ENCODE measurements around the gene DNAI4.
"Not testable (repeated sequence)": the region's sequence is repeated elsewhere in the genome, so short reads cannot be mapped to it uniquely, and the experiment has no call there.

DNAI4 gene

DNA sequence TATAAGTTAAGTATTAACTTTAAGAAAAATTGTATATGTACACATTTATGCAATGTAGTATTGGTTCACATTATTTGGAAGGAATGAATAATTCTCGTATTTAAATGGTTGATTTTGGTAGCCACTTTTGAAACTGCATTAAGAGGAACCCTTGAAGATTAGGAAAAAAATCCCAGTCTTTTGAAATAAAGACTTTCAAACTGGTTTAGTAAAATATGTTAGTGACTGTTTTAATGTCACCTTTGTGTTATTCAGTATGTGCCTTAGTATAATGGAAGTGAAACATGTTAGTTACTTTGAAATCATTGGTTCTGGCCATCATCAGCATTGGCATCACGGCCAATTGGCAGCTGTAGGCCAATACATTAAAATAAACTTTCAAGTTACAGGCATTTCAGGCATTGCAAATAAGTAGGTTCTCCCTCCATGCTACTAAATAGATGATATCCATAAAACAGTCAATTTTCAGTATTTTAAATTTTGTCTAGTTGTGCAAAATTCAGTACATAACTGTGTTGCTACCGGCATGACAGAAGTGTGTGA, 4.6 kb upstream of the DNAI4 start:
- DNase-seq (ENCODE audit: low read depth): no peak

DNA sequence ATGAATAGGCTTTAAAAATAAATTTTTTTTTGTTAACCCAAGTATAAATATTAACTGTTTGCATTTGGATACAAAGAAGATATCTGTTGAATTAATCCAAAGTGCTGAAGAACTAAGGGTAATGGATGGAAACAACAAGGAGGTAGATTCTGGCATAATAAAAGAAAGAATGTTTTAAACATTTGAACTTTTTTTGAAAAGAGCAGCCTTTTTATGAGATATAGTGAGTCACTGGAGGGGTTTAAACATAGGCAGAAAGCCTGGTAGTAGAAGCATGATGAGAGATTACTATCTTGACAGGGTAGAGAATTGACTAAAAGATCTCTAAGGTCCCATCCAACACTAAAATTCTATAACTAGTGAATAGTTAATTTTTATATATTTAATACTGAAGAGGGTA, 2.9 kb upstream of the DNAI4 start:
- DNase-seq (ENCODE audit: low read depth): no peak

DNA sequence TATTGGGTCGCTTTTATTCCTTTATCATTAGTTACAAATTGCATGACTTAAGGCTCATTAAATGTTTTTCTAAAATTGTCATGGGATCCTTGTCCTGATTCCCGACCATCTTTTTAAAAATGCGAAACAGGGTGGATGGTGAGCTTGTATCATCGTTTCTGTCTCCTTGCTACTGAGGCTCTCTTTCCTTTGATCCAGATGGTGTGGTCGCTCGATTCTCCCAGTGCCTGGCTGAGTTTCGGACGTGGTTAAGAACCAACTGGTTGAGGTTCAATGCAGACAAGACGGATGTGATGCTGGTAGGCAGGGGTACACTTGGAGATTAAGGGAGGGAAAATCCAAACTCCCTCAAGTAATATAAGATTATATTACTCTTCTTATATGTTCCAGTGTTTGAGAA, 1.3 kb upstream of the DNAI4 start:
- no peak for DNase-seq (ENCODE audit: low read depth)

DNA sequence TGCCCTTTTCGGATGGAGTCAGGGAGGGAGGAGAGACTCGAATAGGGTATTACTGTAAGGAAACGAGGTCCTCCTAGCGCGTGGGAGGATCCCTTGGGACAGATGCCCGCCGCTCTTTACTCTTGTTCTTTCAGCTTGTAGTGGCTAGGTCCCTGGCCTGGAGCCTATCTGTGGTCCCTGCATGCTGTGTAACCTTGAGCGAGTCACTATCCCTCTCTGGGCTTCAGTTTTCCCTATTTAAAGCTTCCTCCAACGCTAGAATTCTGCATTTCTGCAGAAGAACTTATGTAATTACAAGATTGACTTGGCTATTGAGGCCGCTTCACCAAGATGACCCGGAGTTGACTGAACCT, 878 bp upstream of the DNAI4 start:
- DNase-seq (ENCODE audit: low read depth): no peak

DNA sequence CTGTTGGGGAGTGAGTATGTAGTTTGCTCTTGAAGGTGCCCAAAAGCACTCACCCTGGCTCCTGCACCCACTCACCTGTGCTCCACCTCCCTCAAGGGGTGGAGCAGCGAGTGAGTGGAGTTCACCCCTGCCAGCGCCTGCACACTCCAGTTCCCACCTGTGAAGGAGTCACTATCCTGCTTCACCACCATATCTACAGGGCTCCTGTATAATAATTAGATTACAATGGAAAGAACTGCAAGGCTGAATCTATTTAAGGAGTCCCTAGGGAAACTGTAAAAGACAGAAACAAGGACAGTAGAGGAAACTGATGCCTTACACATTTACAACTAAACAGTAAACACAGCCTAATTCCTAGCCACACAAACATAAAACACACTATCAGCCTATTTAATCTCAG, 4.1 kb downstream of the DNAI4 start:
- no peak for DNase-seq (ENCODE audit: low read depth)

DNA sequence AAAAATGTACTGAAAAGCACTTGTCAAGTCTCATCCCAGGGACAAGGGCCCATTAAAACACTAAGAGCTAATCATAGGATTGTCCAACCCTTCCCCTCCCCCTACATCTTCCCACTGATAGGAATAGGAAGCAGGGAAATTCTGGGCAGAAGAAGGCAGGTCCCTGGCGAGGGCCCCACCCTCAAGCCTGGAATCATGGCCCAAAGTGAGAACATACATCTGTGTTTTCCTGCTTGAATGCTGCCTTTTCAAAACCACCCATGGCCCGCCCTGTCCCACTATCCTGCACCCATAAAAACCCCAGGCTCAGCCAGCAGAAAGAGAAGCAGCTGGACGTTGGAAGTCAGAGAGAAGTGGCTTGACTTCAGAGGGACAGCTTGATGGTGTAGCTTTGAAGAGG, 4.8 kb downstream of the DNAI4 start:
- DNase-seq (ENCODE audit: low read depth): no peak

DNA sequence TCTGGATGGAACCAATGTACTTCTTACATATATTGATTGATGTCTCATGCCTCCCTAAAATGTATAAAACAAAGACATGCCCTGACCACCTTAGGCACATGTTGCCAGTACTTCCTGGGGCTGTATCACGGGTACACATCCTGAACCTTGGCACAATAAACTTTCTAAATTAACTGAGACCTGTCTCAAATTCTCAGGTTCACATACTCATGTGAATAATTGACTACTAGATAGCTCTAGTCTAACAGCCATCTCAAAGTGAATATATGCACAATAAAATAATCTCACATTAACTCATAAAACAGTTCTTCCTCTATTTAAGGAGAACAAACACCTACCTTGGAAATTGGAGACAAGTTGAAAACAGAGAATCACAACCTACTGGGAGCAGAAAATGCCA, 5.6 kb downstream of the DNAI4 start:
- DNase-seq (ENCODE audit: low read depth): no peak

DNA sequence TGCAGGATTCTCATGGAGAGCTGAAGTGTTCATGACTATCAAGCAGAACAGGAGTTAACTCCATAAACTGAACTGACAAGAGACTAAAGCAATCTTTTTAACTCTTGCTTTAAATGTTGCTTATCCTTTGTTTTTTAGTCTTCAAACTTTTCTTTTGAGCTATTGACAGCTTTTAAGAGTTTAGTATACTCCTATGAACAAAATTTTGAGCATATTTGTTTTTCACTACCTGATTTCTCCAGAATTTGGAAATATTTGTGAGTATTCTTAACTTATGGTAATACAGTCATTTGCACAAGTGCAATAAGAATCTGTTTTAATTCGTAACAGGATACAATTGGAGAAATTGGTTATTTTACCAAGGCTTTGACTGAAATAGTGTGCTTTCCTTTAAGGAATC, 7.2 kb downstream of the DNAI4 start:
- DNase-seq (ENCODE audit: low read depth): no peak

DNA sequence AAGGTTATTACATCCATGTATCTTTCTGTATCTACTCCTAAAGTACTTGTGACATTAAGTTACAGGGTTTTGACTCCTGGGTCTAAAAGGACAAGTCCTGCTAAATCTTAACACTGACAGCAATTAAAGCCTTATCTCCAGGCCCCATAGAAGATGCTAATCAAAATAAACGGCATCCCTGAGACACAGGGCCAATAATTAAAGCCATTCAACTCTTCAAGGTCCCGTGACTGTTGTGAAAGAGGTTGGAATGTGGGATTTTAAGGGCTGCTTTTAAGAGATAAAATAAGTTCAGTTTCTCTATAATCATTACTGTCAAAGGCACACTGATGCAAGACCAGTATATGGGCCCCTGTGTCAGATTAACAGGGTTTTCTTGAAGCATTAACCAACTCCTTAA, 8.3 kb downstream of the DNAI4 start:
- peak; percentile 62 for DNase-seq (ENCODE audit: low read depth)

DNA sequence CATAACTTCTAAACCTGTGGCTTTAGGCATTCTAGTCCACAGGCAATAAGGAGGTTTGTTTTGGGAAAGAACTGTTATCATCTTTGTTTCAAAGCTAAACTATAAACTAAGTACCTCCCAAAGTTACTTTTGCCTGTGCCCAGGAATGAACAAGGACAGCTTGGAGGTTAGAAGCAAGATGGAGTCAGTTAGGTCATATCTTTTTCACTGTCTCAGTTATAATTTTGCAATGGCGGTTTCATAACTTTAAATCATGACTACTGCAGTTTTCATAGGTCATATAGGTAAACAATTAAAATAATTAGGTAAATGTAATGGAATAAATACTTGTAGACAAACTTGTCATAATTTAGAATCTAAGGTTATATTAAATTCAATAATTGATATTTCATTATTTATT, 9.5 kb downstream of the DNAI4 start:
- DNase-seq (ENCODE audit: low read depth): not testable (repeated sequence)

DNA sequence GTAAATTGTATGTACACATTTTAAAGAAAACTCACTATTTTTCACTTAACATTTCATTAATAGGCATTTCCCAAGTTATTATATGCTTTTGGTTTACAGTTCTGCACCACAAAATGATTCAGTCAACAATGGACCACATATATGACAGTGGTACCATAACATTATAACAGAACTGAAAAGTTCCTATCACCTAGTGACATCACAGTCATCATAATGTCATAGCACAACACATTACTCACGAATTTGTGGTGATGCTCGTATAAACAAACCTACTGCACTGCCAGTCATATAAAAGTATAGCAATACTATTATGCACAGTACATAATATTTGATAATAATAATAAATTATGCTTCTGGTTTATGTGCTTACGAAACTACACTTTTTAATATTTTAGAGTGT, 30.9 kb downstream of the DNAI4 start:
- no peak for DNase-seq (ENCODE audit: low read depth)

DNA sequence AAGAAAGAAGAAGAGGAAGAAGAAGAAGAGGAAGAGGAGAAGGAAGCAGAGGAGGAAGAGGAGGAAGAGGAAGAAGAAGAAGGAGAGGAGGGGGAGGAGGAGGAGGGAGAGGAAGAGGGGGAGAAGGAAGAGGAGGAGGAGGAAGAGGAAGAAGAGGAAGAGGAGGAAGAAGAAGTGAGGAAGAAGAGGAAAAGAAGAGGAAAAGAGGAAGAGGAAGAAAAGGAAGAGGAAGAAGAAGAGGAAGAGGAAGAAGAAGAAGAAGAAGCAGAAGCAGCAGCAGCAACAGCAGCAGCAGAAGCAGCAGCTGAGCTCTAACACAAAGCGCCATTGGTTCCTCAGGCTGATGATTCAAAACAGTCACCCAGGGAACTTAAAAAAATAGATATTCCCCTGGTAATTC, 34.0 kb downstream of the DNAI4 start:
- DNase-seq (ENCODE audit: low read depth): no peak

DNA sequence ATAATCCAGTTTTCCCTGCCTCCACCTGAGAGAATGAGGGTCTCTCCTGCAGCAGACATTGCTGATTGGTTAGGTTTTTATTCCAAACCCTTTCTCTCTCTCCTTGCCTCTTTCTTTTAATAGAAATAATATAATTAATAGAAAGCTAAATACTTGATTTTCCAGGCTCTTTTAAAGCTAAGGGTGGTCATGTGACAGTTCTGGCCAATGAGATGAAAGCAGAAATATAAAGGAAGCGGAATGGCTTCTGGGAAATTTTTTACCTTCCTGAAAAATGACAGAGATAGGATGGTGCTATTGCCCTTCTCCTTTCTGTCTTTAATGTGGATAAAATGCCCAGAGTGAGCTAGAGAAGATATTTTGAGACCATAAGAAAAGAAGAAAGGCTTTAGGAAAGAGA, 35.6 kb downstream of the DNAI4 start:
- DNase-seq (ENCODE audit: low read depth): no peak

DNA sequence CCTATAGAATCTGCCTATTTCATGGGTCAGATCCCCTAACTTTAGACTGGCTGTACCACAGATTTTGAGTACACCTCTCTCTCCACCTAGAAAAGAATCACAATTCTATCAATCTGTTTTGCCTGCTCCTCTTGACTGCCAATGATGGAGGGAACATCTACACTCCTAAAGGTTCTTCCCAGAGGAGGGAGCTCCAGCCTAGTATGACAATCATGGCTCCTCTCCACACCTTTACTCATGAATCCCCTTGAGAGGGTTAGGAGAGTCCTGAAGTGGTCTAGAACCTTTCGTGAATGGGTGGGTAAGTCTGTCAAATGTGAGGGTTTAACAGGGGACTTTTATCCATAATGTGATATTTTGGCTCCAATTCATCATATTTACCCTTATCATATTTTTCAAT, 48.0 kb downstream of the DNAI4 start:
- DNase-seq (ENCODE audit: low read depth): no peak

DNA sequence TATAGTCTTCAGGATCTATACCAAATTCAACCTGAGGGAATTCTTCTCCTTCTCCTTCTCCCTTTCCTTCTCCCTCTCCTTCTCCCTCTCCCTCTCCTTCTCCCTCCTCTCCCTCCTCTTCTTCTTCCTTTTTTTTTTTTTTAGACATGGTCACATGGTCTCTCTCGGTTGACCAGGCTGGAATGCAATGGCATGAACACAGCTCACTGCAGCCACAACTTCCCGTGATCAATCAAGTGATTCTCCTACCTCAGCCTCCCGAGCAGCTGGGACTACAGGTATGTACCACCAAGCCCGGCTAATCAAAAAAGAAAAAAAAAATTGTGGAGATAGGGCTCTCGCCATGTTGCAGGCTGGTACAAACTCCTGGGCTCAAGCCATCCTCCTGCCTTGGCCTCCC, 51.5 kb downstream of the DNAI4 start:
- no peak for DNase-seq (ENCODE audit: low read depth)

DNA sequence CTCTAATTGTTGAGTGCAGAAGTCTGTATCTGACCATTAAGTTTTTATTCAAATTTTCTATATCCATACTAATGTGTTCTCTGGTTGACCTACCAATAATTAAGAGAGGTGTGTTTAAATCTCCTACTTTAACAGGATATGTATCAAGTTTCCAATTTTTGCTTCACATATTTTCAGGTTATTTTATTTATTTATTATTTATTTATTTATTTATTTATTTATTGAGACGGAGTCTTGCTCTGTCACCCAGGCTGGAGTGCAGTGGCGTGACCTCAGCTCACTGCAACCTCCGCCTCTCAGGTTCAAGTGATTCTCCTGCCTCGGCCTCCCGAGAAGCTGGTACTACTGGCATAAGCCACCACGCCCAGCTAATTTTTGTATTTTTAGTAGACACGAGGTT, 52.6 kb downstream of the DNAI4 start:
- DNase-seq (ENCODE audit: low read depth): not testable (repeated sequence)

DNA sequence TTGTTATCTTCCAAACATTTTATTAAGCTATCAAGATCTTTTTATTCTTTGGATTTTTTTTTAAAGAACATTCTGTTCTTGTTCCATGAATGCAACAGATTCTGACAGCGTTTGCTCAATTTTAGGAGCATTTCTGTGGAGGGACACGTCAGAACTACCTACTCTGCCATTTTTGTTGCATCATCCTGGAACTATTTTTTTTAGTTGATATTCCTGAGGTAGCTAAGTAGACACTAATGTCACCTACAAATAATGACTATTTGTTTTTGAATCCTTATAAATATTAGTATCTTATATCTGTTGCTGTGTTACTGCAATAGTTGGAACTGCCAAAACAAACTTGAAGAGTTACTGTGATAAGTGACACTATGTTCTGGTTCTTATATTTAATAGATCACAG, 57.2 kb downstream of the DNAI4 start:
- DNase-seq (ENCODE audit: low read depth): no peak

DNA sequence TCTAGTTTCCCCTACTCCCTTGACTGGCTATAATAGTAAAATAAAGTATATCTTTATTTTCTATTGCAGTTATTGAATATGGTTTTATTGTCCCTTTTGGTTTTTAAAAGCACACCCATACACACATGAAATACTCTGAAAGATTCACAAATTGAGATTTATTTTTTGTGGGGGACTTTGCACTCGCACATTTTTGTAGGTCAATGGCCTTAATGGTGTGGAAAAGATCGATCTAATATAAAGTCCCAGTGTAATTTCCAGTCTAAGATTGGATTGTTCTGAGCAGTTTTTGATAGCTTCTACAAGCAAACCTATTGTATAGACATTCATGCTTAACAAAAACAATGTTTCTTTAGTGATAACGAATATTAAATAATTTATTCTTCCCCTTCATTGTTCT, 64.1 kb downstream of the DNAI4 start:
- DNase-seq (ENCODE audit: low read depth): no peak

DNA sequence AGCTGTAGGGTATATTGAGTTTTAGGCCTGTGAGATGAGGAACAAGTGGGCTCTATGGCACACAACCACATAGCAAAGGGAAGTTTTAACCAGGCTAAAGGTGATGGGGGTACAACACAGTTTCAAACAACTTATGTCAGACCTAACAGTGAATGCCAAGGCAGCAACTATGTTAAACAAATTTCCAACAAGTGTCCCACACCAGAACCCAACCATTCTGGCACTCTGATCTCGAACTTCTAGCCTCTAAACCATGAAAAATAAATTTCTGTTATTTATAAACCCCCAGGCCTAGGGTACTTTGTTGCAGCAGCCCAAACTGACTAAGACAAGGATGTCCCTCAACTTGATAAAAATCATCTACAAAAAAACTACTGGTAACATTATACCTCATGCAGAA, 71.3 kb downstream of the DNAI4 start:
- DNase-seq (ENCODE audit: low read depth): no peak

DNA sequence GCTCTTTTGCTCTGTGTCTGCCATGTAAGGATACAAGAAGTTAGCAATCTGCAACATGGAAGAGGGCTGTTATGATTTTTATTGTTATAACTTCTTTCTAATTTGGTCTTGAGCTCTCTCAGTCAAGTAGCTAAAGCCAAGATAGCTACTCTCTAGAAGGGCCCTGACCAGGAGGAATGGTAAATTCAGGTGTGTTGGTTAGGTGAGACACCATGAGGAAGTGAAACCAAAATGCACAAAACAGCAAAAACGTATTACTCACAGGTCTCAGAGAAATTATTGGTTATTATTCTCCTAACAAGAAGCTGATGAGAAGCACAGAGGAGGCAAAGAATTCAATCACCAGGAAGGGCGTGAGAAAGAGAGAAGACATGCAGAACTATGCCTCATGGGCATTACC, 71.8 kb downstream of the DNAI4 start:
- DNase-seq (ENCODE audit: low read depth): no peak

DNA sequence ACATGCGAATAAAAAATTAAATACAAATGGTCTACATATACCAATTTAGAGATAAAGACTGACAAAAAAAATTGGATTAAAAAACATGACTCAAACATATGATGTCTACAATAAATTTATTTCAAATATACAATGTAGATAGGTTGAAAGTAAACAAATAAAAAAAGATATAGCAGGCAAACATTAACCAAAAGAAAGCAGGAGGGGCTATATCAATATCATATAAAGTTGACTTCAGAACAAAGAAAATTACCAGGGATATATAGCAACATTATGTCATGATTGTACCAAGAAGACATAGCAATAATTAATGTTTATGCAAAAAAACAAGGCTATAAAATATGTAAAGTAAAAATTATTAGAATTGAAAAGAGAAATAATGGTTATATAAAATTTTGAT, 73.7 kb downstream of the DNAI4 start:
- no peak for DNase-seq (ENCODE audit: low read depth)

DNA sequence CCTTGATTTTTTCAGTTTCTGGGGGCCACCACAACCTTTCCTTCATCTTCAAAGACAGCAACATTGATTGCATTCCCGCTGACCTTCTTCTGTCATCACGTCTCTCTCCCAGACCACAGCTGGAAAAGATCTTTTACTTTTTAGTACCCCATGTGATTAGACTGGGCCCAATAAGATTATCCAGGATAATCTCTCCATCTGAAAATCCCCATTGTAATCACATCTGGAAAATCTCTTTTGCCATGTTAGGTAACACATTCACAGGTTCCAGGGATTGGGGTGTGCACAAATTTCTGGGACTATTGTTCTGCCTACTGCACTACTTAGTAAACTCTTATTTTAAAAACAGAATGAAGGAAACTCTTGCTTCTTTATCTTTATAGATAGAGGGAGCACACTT, 76.5 kb downstream of the DNAI4 start:
- DNase-seq (ENCODE audit: low read depth): no peak

DNA sequence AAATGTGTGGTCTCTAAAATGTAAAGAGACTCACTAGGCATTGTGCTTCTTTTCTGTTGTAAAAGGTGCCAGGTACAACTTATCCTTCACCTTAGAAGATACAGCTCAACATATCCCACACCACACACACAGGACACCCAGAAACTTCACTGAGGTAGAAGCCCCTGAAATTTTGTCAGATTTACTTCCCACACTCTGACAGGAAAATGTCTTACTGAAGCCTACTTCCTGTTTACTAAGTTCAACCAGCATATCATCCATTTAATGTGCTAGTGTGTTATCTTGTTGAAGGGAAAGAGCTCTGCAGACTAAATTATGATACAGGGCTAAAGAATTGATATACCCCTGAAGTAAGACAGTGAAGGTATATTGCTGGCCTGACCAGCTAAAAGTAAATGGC, 83.7 kb downstream of the DNAI4 start:
- DNase-seq (ENCODE audit: low read depth): no peak

DNA sequence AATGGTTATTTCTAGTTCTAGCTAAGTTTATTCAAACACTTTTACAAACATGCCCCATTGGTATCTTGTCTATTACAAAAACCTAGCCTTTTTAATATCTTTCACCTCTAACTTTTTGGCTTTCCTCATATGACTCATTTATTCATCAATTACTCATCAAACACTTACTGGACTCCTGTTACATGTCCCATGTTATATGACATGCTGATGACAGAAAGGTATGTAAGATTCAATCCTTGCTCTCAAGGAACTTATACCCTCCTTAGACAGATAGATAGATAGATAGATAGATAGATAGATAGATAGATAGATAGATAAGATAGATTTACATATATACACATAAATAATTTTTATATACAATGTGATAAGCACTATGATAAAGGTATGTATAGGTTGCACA, 89.7 kb downstream of the DNAI4 start:
- no peak for DNase-seq (ENCODE audit: low read depth)

DNA sequence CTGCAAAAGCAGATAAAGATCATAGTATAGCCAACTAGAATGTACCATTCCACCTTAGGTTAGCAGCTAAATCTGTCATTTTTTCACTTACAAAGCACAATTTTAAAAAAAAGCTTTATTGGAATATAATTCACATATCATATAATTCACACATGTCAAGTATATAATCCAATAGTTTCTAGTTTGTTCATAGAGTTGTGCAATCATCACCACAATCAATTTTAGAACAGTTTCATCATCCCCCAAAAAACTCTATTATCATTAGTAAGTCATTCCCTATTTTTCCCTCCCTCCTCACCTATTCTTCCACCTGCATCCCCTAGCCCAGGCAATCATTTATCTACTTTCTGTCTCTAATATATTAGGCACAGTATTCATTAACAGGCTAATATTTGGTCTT, 91.5 kb downstream of the DNAI4 start:
- no peak for DNase-seq (ENCODE audit: low read depth)

Measured in CMK (cell line).